ENCODE results near the gene LRP1. TPM values are rescaled to one million over a fixed set of nuclear protein-coding genes. Genes with fewer than 3 reads are reported as not detected.

The LRP1 gene
- polyA plus RNA-seq, 1 donor (not counting 4 experiments of a cell fraction or from before 2014, with no cell fraction given) = 4.9 TPM

- DNase-seq (ENCODE audit: low read depth, low spot score) = no peak
- H3K9me1 ChIP-seq (ENCODE audit: control insufficient read depth, extremely low read depth, insufficient read depth, low read length) = peaks cover 4% of the 10 kb centered on the region
- H3K27me3 ChIP-seq (ENCODE audit: control insufficient read depth, extremely low read depth, insufficient read depth, low read length) = no peaks in the 10 kb centered on the region
- H4K20me1 ChIP-seq (ENCODE audit: control insufficient read depth, extremely low read depth, insufficient read depth, low read length) = no peaks in the 10 kb centered on the region
- H3K79me2 ChIP-seq (ENCODE audit: control insufficient read depth, insufficient read depth, low read length) = no peaks in the 10 kb centered on the region
- no peak overlapping the region for H3K4me3 ChIP-seq (ENCODE audit: control insufficient read depth in 2 of 3, extremely low read depth in 1 of 3, insufficient read depth in 2 of 3, low read depth in 1 of 3, low read length in 3 of 3)
- H3K9ac ChIP-seq (ENCODE audit: control insufficient read depth, extremely low read depth, insufficient read depth, low read length) = no peak overlapping the region
- dilution Hi-C loops (cut with MboI; ENCODE audit: extremely low pct_ligation_motif_present, low sequenced_read_pairs) = no loop called here
- peaks cover 35% of the 10 kb centered on the region for H3K4me1 ChIP-seq (ENCODE audit: control insufficient read depth, extremely low read depth, insufficient read depth, low read length)
- no peak overlapping the region for H3K27ac ChIP-seq (ENCODE audit: control insufficient read depth, insufficient read depth, low read length)
- no peak for FAIRE-seq
- peaks cover 24 to 40% of the 10 kb centered on the region in 2 experiments for H3K36me3 ChIP-seq (ENCODE audit: control insufficient read depth in 2 of 2, extremely low read depth in 1 of 2, insufficient read depth in 2 of 2, low read length in 2 of 2)
- no peaks in the 10 kb centered on the region for H3K9me3 ChIP-seq (ENCODE audit: control insufficient read depth, low read depth, low read length)
- no peak overlapping the region for H3K4me2 ChIP-seq (ENCODE audit: control insufficient read depth, extremely low read depth, insufficient read depth, low read depth, low read length)
- TF ChIP-seq EZH2 (IDR thresholded peaks at IDR 0.05; ENCODE audit: low read length) = no peak
- TF ChIP-seq, protein P1, sequence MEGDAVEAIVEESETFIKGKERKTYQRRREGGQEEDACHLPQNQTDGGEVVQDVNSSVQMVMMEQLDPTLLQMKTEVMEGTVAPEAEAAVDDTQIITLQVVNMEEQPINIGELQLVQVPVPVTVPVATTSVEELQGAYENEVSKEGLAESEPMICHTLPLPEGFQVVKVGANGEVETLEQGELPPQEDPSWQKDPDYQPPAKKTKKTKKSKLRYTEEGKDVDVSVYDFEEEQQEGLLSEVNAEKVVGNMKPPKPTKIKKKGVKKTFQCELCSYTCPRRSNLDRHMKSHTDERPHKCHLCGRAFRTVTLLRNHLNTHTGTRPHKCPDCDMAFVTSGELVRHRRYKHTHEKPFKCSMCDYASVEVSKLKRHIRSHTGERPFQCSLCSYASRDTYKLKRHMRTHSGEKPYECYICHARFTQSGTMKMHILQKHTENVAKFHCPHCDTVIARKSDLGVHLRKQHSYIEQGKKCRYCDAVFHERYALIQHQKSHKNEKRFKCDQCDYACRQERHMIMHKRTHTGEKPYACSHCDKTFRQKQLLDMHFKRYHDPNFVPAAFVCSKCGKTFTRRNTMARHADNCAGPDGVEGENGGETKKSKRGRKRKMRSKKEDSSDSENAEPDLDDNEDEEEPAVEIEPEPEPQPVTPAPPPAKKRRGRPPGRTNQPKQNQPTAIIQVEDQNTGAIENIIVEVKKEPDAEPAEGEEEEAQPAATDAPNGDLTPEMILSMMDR (optimal IDR thresholded peaks at IDR 0.05 in 1 of 3, IDR thresholded peaks at IDR 0.05 in 1 of 3, conservative IDR thresholded peaks at IDR 0.05 in 1 of 3; ENCODE audit: extremely low read depth in 1 of 3, insufficient read depth in 2 of 3, low read length in 3 of 3) = no peak
- no peak overlapping the region for H2AFZ ChIP-seq (ENCODE audit: control insufficient read depth, low read length)
Observed at GRCh38 chr12:57097554-57097835, 30.8 kb upstream of the LRP1 start.

GRCh38 chr12:57098546-57098945 lies 29.7 kb upstream of the LRP1 start:
- dilution Hi-C loops (cut with MboI; ENCODE audit: extremely low pct_ligation_motif_present, low sequenced_read_pairs) = no loop called here
- H3K27me3 ChIP-seq (ENCODE audit: control insufficient read depth, extremely low read depth, insufficient read depth, low read length) = no peaks in the 10 kb centered on the region
- no peak overlapping the region for H2AFZ ChIP-seq (ENCODE audit: control insufficient read depth, low read length)
- peaks cover 4% of the 10 kb centered on the region for H3K9me1 ChIP-seq (ENCODE audit: control insufficient read depth, extremely low read depth, insufficient read depth, low read length)
- H3K4me1 ChIP-seq (ENCODE audit: control insufficient read depth, extremely low read depth, insufficient read depth, low read length) = peaks cover 32% of the 10 kb centered on the region
- no peak overlapping the region for H3K4me3 ChIP-seq (ENCODE audit: control insufficient read depth in 2 of 3, extremely low read depth in 1 of 3, insufficient read depth in 2 of 3, low read depth in 1 of 3, low read length in 3 of 3)
- no peaks in the 10 kb centered on the region for H4K20me1 ChIP-seq (ENCODE audit: control insufficient read depth, extremely low read depth, insufficient read depth, low read length)
- H3K9me3 ChIP-seq (ENCODE audit: control insufficient read depth, low read depth, low read length) = no peaks in the 10 kb centered on the region
- no peak overlapping the region for H3K4me2 ChIP-seq (ENCODE audit: control insufficient read depth, extremely low read depth, insufficient read depth, low read depth, low read length)
- peaks cover 21 to 35% of the 10 kb centered on the region in 2 experiments for H3K36me3 ChIP-seq (ENCODE audit: control insufficient read depth in 2 of 2, extremely low read depth in 1 of 2, insufficient read depth in 2 of 2, low read length in 2 of 2)
- H3K79me2 ChIP-seq (ENCODE audit: control insufficient read depth, insufficient read depth, low read length) = no peaks in the 10 kb centered on the region
- DNase-seq (ENCODE audit: low read depth, low spot score) (no peak), FAIRE-seq (no peak)
- TF ChIP-seq, protein P1 (optimal IDR thresholded peaks at IDR 0.05 in 1 of 3, IDR thresholded peaks at IDR 0.05 in 1 of 3, conservative IDR thresholded peaks at IDR 0.05 in 1 of 3; ENCODE audit: extremely low read depth in 1 of 3, insufficient read depth in 2 of 3, low read length in 3 of 3) = no peak
- no peak for TF ChIP-seq EZH2 (IDR thresholded peaks at IDR 0.05; ENCODE audit: low read length)
- no peak overlapping the region for H3K27ac ChIP-seq (ENCODE audit: control insufficient read depth, insufficient read depth, low read length)
- H3K9ac ChIP-seq (ENCODE audit: control insufficient read depth, extremely low read depth, insufficient read depth, low read length) = no peak overlapping the region
